Esophagus squamous epithelium (tissue), 4 donors: ENCODE measurements around the gene SCAMP5.

Source experiments
- POLR2A ChIP-seq, 4 donors: fragments of 450-650 bp; IDR thresholded peaks; one replicate each; pipeline ENCODE4 v1.6.1; 2017; ENCODE audit warnings: antibody characterized with exemption in 4 of 4, mild to moderate bottlenecking in 4 of 4, moderate library complexity in 3 of 4
- TF ChIP-seq, protein P1 (sequence below), 6 experiments: fragments of 450-650 bp in 4 of 6; fragments of 200-600 bp in 2 of 6; sonication (generic) in 2 of 6; IDR thresholded peaks; one replicate each; pipeline ENCODE4 v1.5.1; 2016 to 2019; ENCODE audit warnings: antibody characterized with exemption in 6 of 6, mild to moderate bottlenecking in 4 of 6, moderate library complexity in 4 of 6

DNA sequence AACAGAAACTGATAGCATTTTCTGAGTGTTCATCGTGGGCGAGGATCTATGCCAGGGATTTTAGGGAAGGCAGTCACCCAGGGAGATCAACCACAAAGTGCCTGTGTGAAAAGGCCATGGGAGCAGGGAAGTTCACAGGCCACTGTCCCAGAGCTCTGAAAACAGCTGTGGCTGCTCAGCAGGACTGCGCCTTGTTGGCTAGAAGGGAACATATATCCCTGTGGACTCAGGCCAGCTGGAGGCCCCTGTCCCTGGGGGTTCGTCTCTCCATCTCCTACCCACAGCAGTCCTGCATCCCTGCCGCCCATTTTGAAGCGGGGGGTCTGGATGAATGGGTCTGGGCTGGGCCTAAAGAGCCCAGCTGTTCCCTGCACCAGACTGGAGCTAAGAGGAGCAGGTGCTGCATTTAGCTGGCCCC is 55.8 kb downstream of the SCAMP5 start:
- TF ChIP-seq POLR2A (IDR thresholded peaks at IDR 0.05), result no peak
- TF ChIP-seq, protein P1, sequence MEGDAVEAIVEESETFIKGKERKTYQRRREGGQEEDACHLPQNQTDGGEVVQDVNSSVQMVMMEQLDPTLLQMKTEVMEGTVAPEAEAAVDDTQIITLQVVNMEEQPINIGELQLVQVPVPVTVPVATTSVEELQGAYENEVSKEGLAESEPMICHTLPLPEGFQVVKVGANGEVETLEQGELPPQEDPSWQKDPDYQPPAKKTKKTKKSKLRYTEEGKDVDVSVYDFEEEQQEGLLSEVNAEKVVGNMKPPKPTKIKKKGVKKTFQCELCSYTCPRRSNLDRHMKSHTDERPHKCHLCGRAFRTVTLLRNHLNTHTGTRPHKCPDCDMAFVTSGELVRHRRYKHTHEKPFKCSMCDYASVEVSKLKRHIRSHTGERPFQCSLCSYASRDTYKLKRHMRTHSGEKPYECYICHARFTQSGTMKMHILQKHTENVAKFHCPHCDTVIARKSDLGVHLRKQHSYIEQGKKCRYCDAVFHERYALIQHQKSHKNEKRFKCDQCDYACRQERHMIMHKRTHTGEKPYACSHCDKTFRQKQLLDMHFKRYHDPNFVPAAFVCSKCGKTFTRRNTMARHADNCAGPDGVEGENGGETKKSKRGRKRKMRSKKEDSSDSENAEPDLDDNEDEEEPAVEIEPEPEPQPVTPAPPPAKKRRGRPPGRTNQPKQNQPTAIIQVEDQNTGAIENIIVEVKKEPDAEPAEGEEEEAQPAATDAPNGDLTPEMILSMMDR (IDR thresholded peaks at IDR 0.05), result no peak
